K562 (cell line): ENCODE results near the gene SGMS1. TPM values are rescaled to one million over a fixed set of nuclear protein-coding genes. Genes with fewer than 3 reads are reported as not detected.

Experiments used
- ATAC-seq: fragments of 200-7000 bp; cut with Tn5 transposase; 3 replicates; pipeline ENCODE4 v1.9.1; 2020; ENCODE audit warnings: moderate library complexity
- BruUV-seq: library from RNA; stranded (reverse); fragments of 400-500 nt; replicated peaks from 2 replicates; lab custom pipeline; 2021; lab: Mats Ljungman, UMichigan
- CTCF ChIA-PET: fragments of 300-600 bp; formaldehyde crosslinking; extraction: SDS; loops from one replicate; lab custom pipeline; 2021; ENCODE audit warnings: low intra/inter-chr PET ratio; lab: Yijun Ruan, JAX
- POLR2A ChIA-PET: fragments of 300-600, 350-650 bp; sonication (Branson Sonifier 250); formaldehyde crosslinking; extraction: SDS; loops from one replicate; lab custom pipeline; 2021; ENCODE audit warnings: antibody characterized with exemption, inconsistent platforms; lab: Yijun Ruan, JAX
- DNase-seq, 4 experiments: peaks; one replicate each; pipeline versions ENCODE4 v3.0.0 to v3.0.0-alpha.2; 2011 to 2018; ENCODE audit warnings: low spot score in 3 of 4, mixed read lengths in 3 of 4; ENCODE audit errors: extremely low read depth in 1 of 4
- FAIRE-seq: peaks from 2 replicates; lab custom pipeline; 2011; peaks lifted over from hg19 to GRCh38; lab: Jason Lieb, UNC
- H2AFZ ChIP-seq: 2 replicates; pipeline ENCODE4 v1.6.0; 2011; ENCODE audit warnings: low read depth, low read length, control low read depth, inconsistent platforms
- H3K27ac ChIP-seq: fragments of 200-600 bp; 3 replicates; pipeline ENCODE4 v1.8.0; 2011; ENCODE audit warnings: low read depth, mild to moderate bottlenecking, control low read depth, inconsistent platforms, low read length, moderate library complexity, mixed read lengths; ENCODE audit errors: extremely low read depth
- H3K27me3 ChIP-seq, 2 experiments: fragments of 300-600 bp in 1 of 2; 2 replicates in 1 of 2; 3 replicates in 1 of 2; pipeline versions ENCODE4 v1.6.0 to v1.8.0; 2011; ENCODE audit warnings: inconsistent platforms in 2 of 2, low read length in 2 of 2, mild to moderate bottlenecking in 1 of 2, mixed read lengths in 1 of 2, moderate library complexity in 1 of 2; ENCODE audit not compliant: control insufficient read depth in 2 of 2, insufficient read depth in 2 of 2
- H3K36me3 ChIP-seq: fragments of 300-600 bp; 3 replicates; pipeline ENCODE4 v1.8.0; 2011; ENCODE audit warnings: mild to moderate bottlenecking, low read length, inconsistent platforms; ENCODE audit not compliant: control insufficient read depth, insufficient read depth
- H3K4me1 ChIP-seq, 2 experiments: fragments of 200-600 bp in 1 of 2; replicated peaks in 1 of 2; 2 replicates in 1 of 2; 3 replicates in 1 of 2; pipeline versions ENCODE4 v1.5.1 to v1.8.0; 2011; ENCODE audit warnings: inconsistent platforms in 2 of 2, low read length in 2 of 2, mild to moderate bottlenecking in 1 of 2, mixed read lengths in 1 of 2, moderate library complexity in 1 of 2; ENCODE audit not compliant: control insufficient read depth in 2 of 2, insufficient read depth in 2 of 2
- H3K4me2 ChIP-seq: 2 replicates; pipeline ENCODE4 v1.6.1; 2011; ENCODE audit warnings: low read length, control low read depth, inconsistent platforms, mixed read lengths; ENCODE audit not compliant: insufficient read depth
- H3K4me3 ChIP-seq: fragments of 200-600 bp; sonication (generic), shearing (Covaris generic); 2 replicates; pipeline ENCODE4 v1.5.1; 2016; ENCODE audit warnings: control low read depth, inconsistent platforms
- H3K79me2 ChIP-seq: fragments of 200-600 bp; 3 replicates; pipeline ENCODE4 v1.8.0; 2011; ENCODE audit warnings: low read length, inconsistent platforms; ENCODE audit not compliant: control insufficient read depth, insufficient read depth
- H3K9ac ChIP-seq, 2 experiments: 2 replicates each; pipeline versions ENCODE4 v1.6.0 to v1.6.1; 2011; ENCODE audit warnings: low read depth in 2 of 2, low read length in 2 of 2, control low read depth in 1 of 2, inconsistent platforms in 1 of 2, mild to moderate bottlenecking in 1 of 2, mixed read lengths in 1 of 2; ENCODE audit not compliant: insufficient read depth in 1 of 2
- H3K9me1 ChIP-seq: one replicate; pipeline ENCODE4 v1.6.0; 2011; ENCODE audit warnings: inconsistent platforms, mild to moderate bottlenecking, low read length, moderate library complexity; ENCODE audit not compliant: control insufficient read depth, insufficient read depth
- H3K9me3 ChIP-seq: replicated peaks from 2 replicates; pipeline ENCODE4 v1.5.1; 2011; ENCODE audit warnings: low read depth, low read length, inconsistent platforms; ENCODE audit not compliant: control insufficient read depth, insufficient read depth
- H4K20me1 ChIP-seq: replicated peaks from 2 replicates; pipeline ENCODE4 v1.6.1; 2011; ENCODE audit warnings: low read length, inconsistent platforms, mixed read lengths; ENCODE audit not compliant: control insufficient read depth, insufficient read depth
- CXXC5 ChIP-seq: fragments of 250-450 bp; sonication (Bioruptor Pico); IDR thresholded peaks from 2 replicates; pipeline ENCODE4 v1.8.0; 2022; ENCODE audit warnings: inconsistent platforms, mild to moderate bottlenecking, moderate library complexity
- GATAD2A ChIP-seq: fragments of 450-650 bp; IDR thresholded peaks from 2 replicates; pipeline ENCODE4 v1.6.1; 2017
- MAFG ChIP-seq: fragments of 450-650 bp; conservative IDR thresholded peaks from 2 replicates; pipeline ENCODE4 v1.6.1; 2016; ENCODE audit warnings: missing genetic modification characterization, missing compliant biosample characterization
- NCOA6 ChIP-seq: fragments of 450-650 bp; IDR thresholded peaks from 2 replicates; pipeline ENCODE4 v1.6.1; 2017; ENCODE audit warnings: mild to moderate bottlenecking
- NFE2 ChIP-seq: IDR thresholded peaks from 2 replicates; pipeline ENCODE4 v1.6.1; 2014; ENCODE audit warnings: antibody characterized with exemption, low read depth
- PCBP2 ChIP-seq: fragments of 200-400 bp; formaldehyde crosslinking; IDR thresholded peaks from 2 replicates; pipeline ENCODE4 v1.6.1; 2018; ENCODE audit warnings: low read length, low read depth, mild to moderate bottlenecking, moderate library complexity; ENCODE audit not compliant: poor library complexity, severe bottlenecking
- TEAD1 ChIP-seq, 2 experiments: fragments of 450-650 bp in 1 of 2; sonication (generic) in 1 of 2; formaldehyde crosslinking; IDR thresholded peaks; 2 replicates each; pipeline versions ENCODE4 v1.4.0 to v1.8.0; 2020 to 2022; ENCODE audit warnings: mild to moderate bottlenecking in 2 of 2, missing genetic modification reagents in 1 of 2
- WGBS: fragments of 100-300 bp; shearing (Covaris generic); methylation state at CpG from one replicate; pipeline ENCODE4 v1.1.6; 2016; ENCODE audit warnings: low coverage, mixed read lengths; ENCODE audit not compliant: insufficient coverage; ENCODE audit errors: missing lambda C conversion rate; 5-methylcytosine and 5-hydroxymethylcytosine counted together
- in situ Hi-C: fragments of 300-500 bp; cut with MboI; formaldehyde crosslinking; loops from 4 replicates; pipeline ENCODE4 v1.15.0; 2018; ENCODE audit warnings: inconsistent platforms, mixed read lengths
- intact Hi-C: fragments of 100-400 bp; cut with micrococcal nuclease; formaldehyde crosslinking; loops from 2 replicates; pipeline ENCODE4 v1.14.2; 2022
- polyA plus RNA-seq, 8 experiments: library from polyadenylated mRNA; depleted of rRNA in 4 of 8; stranded (reverse) in 5 of 8; unstranded in 3 of 8; fragments of >200 nt; fragmentation: Nextera tagmentation in 2 of 8; fragmentation: Illumina TruSeq in 1 of 8; extraction: Ambion mirVana in 2 of 8; extraction: Trizol in 1 of 8; gene quantifications; 2 replicates each; pipeline versions ENCODE4 v1.2.1 to v1.2.3, GENCODE V29; 2011 to 2014; ENCODE audit warnings: inconsistent platforms in 1 of 8, missing spikeins in 1 of 8
- total RNA-seq, 7 experiments: library from RNA; depleted of rRNA in 6 of 7; stranded (reverse); fragments of >200 nt in 6 of 7; fragmentation: Illumina TruSeq in 2 of 7; extraction: Trizol in 2 of 7; gene quantifications; 2 replicates each; pipeline versions ENCODE4 v1.2.1 to v1.2.3, GENCODE V29; 2011 to 2021; ENCODE audit warnings: low replicate concordance in 1 of 7
- TF ChIP-seq, protein P1 (sequence below), 3 experiments: fragments of 200-800 bp in 1 of 3; sonication (Bioruptor generic) in 1 of 3; sonication (generic) in 1 of 3; formaldehyde crosslinking in 1 of 3; IDR thresholded peaks; 2 replicates each; pipeline versions ENCODE4 v1.6.1 to v1.8.0; 2016 to 2022; ENCODE audit warnings: mild to moderate bottlenecking in 2 of 3, missing compliant biosample characterization in 2 of 3, missing genetic modification characterization in 2 of 3, missing genetic modification reagents in 1 of 3
- TF ChIP-seq, protein P2 (sequence below): fragments of 450-650 bp; IDR thresholded peaks from 2 replicates; pipeline ENCODE4 v1.6.1; 2016
- TF ChIP-seq, protein P3 (sequence below): fragments of 250-450 bp; sonication (Bioruptor Pico); IDR thresholded peaks from 2 replicates; pipeline ENCODE4 v1.8.0; 2021; ENCODE audit warnings: moderate library complexity, mild to moderate bottlenecking, inconsistent platforms
- TF ChIP-seq, protein P4 (sequence below): IDR thresholded peaks from 2 replicates; pipeline ENCODE4 v1.6.1; 2014; ENCODE audit warnings: antibody characterized with exemption
- TF ChIP-seq, protein P5 (sequence below), 2 experiments: fragments of 450-650 bp in 1 of 2; sonication (generic) in 1 of 2; formaldehyde crosslinking in 1 of 2; IDR thresholded peaks in 1 of 2; conservative IDR thresholded peaks in 1 of 2; 2 replicates each; pipeline versions ENCODE4 v1.6.1 to v1.8.1; 2016 to 2023; ENCODE audit warnings: mild to moderate bottlenecking in 2 of 2, moderate library complexity in 2 of 2, inconsistent platforms in 1 of 2, missing genetic modification reagents in 1 of 2

Gene SGMS1
- total and polyA plus RNA-seq, 9 of the 15 experiments (the other 6 are each of a cell fraction or from before 2014, with no cell fraction given) = 22.6 to 232 (median 82.2) TPM

DNA sequence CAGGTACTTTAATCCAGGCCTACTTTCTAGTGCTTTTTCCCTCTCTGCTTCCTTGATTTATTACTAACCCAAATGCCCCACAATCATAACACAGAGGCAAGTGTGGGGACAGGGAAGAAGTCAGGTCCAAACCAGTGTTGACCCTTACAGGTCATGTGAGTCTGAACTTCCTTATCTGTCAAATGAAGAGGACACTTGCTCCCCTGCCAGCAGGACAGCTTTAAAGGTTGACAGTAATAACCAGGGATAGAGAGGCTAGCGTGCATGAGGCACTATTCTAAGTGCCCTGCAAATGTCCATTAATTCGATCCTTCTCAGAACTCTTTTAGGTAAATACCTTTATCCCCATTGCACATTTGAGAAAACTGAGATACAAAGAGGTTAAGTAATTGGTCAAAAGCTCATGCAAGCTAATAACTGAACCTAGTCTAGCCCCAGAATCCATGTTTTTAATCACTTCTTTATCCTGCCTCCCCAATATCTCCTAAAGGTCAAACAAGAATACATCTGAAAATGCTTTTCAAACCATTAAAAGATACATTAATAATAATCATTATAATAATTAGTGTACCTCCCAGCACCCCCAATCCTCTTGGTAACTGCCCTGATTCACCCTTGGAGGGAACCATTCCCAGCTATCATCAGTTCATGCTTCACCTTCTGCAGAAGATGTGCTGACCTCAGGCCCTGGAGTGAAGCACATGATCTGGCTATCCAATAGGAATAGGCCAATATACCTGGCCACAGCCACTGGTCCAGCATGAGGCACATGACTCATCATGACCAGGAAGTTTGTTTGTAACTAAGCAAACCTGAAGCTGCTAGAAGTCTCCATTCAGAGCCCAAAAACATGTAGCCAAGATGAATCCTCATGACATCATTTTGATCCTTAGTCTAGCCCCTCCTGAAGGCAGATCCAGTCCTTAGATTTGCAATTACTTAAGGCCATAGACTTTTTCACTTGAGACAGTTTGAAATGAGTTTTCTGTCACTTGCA, 40.7 kb downstream of the SGMS1 start:
- Histone ChIP-seq H2AFZ (peak overlapping the region; percentile 42; the same call in 1 of the 2 replicates), H3K9me3 (no peaks in the 10 kb centered on the region), H3K36me3 (peaks cover 22% of the 10 kb centered on the region), H4K20me1 (no peaks in the 10 kb centered on the region), H3K9me1 (no peaks in the 10 kb centered on the region), H3K4me3 (no peak overlapping the region), H3K9ac (no peak overlapping the region), H3K4me1 (peaks cover 24 to 86% of the 10 kb centered on the region in 2 experiments), H3K79me2 (peaks cover 91% of the 10 kb centered on the region), H3K27me3 (no peaks in the 10 kb centered on the region), H3K27ac (peak overlapping the region; percentile 56), H3K4me2 (peak overlapping the region; percentile 38)
- ChIA-PET CTCF (no interaction called here), POLR2A (interaction anchor here (0.6 to 2.5 kb wide), 12 partner anchors 10 to 791 kb away, joined by 3 to 14 read pairs (median 4); no protein-coding TSS in a partner anchor)
- ATAC-seq = peak; percentile 79
- BruUV-seq = no TSS peak
- 22% methylated on average over 2 of the region's 2 CpGs for WGBS
- in situ Hi-C loops = no loop called here
- FAIRE-seq = peak; percentile 88
- intact Hi-C loops = no loop called here
- DNase-seq = peak; percentile 83 to 90 (median 87)
- TF ChIP-seq, protein P1, sequence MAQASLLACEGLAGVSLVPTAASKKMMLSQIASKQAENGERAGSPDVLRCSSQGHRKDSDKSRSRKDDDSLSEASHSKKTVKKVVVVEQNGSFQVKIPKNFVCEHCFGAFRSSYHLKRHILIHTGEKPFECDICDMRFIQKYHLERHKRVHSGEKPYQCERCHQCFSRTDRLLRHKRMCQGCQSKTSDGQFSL (CRISPR knock-in tag; IDR thresholded peaks at IDR 0.05) = no peak
- TF ChIP-seq, protein P1 (tag; IDR thresholded peaks at IDR 0.05) = no peak
- TF ChIP-seq, protein P2, sequence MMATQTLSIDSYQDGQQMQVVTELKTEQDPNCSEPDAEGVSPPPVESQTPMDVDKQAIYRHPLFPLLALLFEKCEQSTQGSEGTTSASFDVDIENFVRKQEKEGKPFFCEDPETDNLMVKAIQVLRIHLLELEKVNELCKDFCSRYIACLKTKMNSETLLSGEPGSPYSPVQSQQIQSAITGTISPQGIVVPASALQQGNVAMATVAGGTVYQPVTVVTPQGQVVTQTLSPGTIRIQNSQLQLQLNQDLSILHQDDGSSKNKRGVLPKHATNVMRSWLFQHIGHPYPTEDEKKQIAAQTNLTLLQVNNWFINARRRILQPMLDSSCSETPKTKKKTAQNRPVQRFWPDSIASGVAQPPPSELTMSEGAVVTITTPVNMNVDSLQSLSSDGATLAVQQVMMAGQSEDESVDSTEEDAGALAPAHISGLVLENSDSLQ = peak; percentile 47; the same call in 1 of the 2 replicates
- TF ChIP-seq, protein P3, sequence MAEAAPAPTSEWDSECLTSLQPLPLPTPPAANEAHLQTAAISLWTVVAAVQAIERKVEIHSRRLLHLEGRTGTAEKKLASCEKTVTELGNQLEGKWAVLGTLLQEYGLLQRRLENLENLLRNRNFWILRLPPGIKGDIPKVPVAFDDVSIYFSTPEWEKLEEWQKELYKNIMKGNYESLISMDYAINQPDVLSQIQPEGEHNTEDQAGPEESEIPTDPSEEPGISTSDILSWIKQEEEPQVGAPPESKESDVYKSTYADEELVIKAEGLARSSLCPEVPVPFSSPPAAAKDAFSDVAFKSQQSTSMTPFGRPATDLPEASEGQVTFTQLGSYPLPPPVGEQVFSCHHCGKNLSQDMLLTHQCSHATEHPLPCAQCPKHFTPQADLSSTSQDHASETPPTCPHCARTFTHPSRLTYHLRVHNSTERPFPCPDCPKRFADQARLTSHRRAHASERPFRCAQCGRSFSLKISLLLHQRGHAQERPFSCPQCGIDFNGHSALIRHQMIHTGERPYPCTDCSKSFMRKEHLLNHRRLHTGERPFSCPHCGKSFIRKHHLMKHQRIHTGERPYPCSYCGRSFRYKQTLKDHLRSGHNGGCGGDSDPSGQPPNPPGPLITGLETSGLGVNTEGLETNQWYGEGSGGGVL (CRISPR knock-in tag) = no peak
- TF ChIP-seq, protein P4, sequence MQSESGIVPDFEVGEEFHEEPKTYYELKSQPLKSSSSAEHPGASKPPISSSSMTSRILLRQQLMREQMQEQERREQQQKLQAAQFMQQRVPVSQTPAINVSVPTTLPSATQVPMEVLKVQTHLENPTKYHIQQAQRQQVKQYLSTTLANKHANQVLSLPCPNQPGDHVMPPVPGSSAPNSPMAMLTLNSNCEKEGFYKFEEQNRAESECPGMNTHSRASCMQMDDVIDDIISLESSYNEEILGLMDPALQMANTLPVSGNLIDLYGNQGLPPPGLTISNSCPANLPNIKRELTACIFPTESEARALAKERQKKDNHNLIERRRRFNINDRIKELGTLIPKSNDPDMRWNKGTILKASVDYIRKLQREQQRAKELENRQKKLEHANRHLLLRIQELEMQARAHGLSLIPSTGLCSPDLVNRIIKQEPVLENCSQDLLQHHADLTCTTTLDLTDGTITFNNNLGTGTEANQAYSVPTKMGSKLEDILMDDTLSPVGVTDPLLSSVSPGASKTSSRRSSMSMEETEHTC = peak; percentile 12; the same call in 1 of the 2 replicates
- no peak for TF ChIP-seq GATAD2A
- TF ChIP-seq TEAD1 (CRISPR knock-in tag; IDR thresholded peaks at IDR 0.05) = no peak
- no peak for TF ChIP-seq NCOA6
- TF ChIP-seq, protein P5, sequence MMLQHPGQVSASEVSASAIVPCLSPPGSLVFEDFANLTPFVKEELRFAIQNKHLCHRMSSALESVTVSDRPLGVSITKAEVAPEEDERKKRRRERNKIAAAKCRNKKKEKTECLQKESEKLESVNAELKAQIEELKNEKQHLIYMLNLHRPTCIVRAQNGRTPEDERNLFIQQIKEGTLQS (IDR thresholded peaks at IDR 0.05) = peak; percentile 95
- TF ChIP-seq, protein P5 (CRISPR knock-in tag; conservative IDR thresholded peaks at IDR 0.05) = no peak
- TF ChIP-seq NFE2 = peak; percentile 69
- TF ChIP-seq MAFG (tag) = peak; percentile 54; the same call in 1 of the 2 replicates
- TF ChIP-seq PCBP2 = no peak
- TF ChIP-seq CXXC5 = peak; percentile 35; the same call in 1 of the 2 replicates
